ENCODE data around the gene ACSS3.

Gene ACSS3

GRCh38 chr12:81300454-81300853 lies 222.6 kb downstream of the ACSS3 start:
- no peak for DNase-seq

- DNase-seq, result no peak
Measured at GRCh38 chr12:81303935-81304334, 226.1 kb downstream of the ACSS3 start.
